HG03520 (cell line): ENCODE measurements around the gene UPP1.
"Not testable (repeated sequence)": the region's sequence is repeated elsewhere in the genome, so short reads cannot be mapped to it uniquely, and the experiment has no call there.

Experiments used
- ATAC-seq: cut with Tn5 transposase; IDR thresholded peaks from one replicate; pipeline ENCODE4 v1.9.1; 2021; ENCODE audit warnings: mild to moderate bottlenecking, moderate library complexity; ENCODE audit not compliant: unreplicated experiment

The UPP1 gene

GRCh38 chr7:48089046-48090003, at the start of gene UPP1:
Gene UPP1 (plus strand): TSS chr7:48089265. CDS start chr7:48094784, 5,519 bp downstream.
- peak; percentile 42 for ATAC-seq

GRCh38 chr7:48040944-48041652, 48.0 kb upstream of the UPP1 start:
- no peak for ATAC-seq

GRCh38 chr7:48041653-48041970, 47.5 kb upstream of the UPP1 start:
- ATAC-seq = no peak

GRCh38 chr7:48042216-48042615, 46.8 kb upstream of the UPP1 start:
- ATAC-seq = no peak

- no peak for ATAC-seq
Measured at GRCh38 chr7:48042636-48043035, 46.4 kb upstream of the UPP1 start.

GRCh38 chr7:48045195-48045765, 43.8 kb upstream of the UPP1 start:
- no peak for ATAC-seq

- ATAC-seq = no peak
Measured at GRCh38 chr7:48046458-48046857, 42.6 kb upstream of the UPP1 start.

GRCh38 chr7:48048113-48048512, 41.0 kb upstream of the UPP1 start:
- no peak for ATAC-seq

GRCh38 chr7:48049850-48050249, 39.2 kb upstream of the UPP1 start:
- ATAC-seq = no peak

- ATAC-seq = no peak
Measured at GRCh38 chr7:48052748-48053147, 36.3 kb upstream of the UPP1 start.

- no peak for ATAC-seq
Measured at GRCh38 chr7:48053736-48054135, 35.3 kb upstream of the UPP1 start.

- ATAC-seq = no peak
Measured at GRCh38 chr7:48058990-48059389, 30.1 kb upstream of the UPP1 start.

GRCh38 chr7:48059706-48060105, 29.4 kb upstream of the UPP1 start:
- no peak for ATAC-seq

GRCh38 chr7:48063985-48064384, 25.1 kb upstream of the UPP1 start:
- no peak for ATAC-seq

GRCh38 chr7:48067475-48067874, 21.6 kb upstream of the UPP1 start:
- no peak for ATAC-seq

GRCh38 chr7:48074204-48074654, 14.8 kb upstream of the UPP1 start:
- no peak for ATAC-seq

- no peak for ATAC-seq
Measured at GRCh38 chr7:48077423-48077822, 11.6 kb upstream of the UPP1 start.

GRCh38 chr7:48078470-48078869, 10.6 kb upstream of the UPP1 start:
- ATAC-seq = no peak

- not testable (repeated sequence) for ATAC-seq
Measured at GRCh38 chr7:48082378-48082777, 6.7 kb upstream of the UPP1 start.

- ATAC-seq = no peak
Measured at GRCh38 chr7:48083114-48083830, 5.8 kb upstream of the UPP1 start.
